Suprapubic skin (tissue), 4 donors: ENCODE results near the gene MOCOS.

Experiments used
- EP300 ChIP-seq: sonication (generic); formaldehyde crosslinking; IDR thresholded peaks from one replicate; pipeline ENCODE4 v1.6.1; 2017; ENCODE audit warnings: antibody characterized with exemption
- POLR2AphosphoS5 ChIP-seq, 3 donors: sonication (generic); formaldehyde crosslinking; IDR thresholded peaks; one replicate each; pipeline ENCODE4 v1.6.1; 2017; ENCODE audit warnings: antibody characterized with exemption in 3 of 3
- TF ChIP-seq, protein P1 (sequence below), 2 donors: fragments of 200-600 bp in 1 of 2; fragments of 450-650 bp in 1 of 2; sonication (generic) in 1 of 2; IDR thresholded peaks; one replicate each; pipeline ENCODE4 v1.5.1; 2016 to 2019; ENCODE audit warnings: antibody characterized with exemption in 2 of 2, mild to moderate bottlenecking in 1 of 2, moderate library complexity in 1 of 2

DNA sequence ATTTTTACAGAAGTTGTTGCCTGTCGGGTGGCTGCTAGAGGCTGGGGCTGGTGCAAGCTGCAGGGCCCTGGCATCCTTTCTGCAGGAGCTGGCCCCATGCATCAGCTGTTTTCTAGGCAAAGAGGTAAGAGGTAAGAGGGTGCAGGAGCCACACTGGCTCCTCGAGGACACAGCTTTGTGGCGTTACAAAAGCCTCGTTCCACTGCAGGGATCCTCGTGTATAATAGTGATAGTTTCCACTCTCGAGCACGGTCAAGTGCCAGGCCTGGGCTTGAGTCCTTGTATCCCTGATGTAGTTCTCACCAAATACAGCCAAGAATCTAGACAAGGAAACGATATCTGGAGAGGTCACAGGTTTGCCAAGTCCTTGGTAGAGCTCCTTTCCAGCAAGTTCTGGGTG, 77.0 kb downstream of the MOCOS start:
- TF ChIP-seq EP300: no peak
- TF ChIP-seq, protein P1, sequence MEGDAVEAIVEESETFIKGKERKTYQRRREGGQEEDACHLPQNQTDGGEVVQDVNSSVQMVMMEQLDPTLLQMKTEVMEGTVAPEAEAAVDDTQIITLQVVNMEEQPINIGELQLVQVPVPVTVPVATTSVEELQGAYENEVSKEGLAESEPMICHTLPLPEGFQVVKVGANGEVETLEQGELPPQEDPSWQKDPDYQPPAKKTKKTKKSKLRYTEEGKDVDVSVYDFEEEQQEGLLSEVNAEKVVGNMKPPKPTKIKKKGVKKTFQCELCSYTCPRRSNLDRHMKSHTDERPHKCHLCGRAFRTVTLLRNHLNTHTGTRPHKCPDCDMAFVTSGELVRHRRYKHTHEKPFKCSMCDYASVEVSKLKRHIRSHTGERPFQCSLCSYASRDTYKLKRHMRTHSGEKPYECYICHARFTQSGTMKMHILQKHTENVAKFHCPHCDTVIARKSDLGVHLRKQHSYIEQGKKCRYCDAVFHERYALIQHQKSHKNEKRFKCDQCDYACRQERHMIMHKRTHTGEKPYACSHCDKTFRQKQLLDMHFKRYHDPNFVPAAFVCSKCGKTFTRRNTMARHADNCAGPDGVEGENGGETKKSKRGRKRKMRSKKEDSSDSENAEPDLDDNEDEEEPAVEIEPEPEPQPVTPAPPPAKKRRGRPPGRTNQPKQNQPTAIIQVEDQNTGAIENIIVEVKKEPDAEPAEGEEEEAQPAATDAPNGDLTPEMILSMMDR (IDR thresholded peaks at IDR 0.05): no peak
- TF ChIP-seq POLR2AphosphoS5 (IDR thresholded peaks at IDR 0.05): no peak
